Ovary (tissue), 3 donors: ENCODE results near the gene PDCD5.

ENCODE experiments used
- CTCF ChIP-seq, 3 donors: fragments of 450-650 bp in 2 of 3; fragments of 200-600 bp in 1 of 3; IDR thresholded peaks; one replicate each; pipeline versions ENCODE4 v1.5.1 to v1.8.0; 2016 to 2022; ENCODE audit warnings: antibody characterized with exemption in 3 of 3, mild to moderate bottlenecking in 1 of 3
- POLR2A ChIP-seq: fragments of 450-650 bp; IDR thresholded peaks from one replicate; pipeline ENCODE4 v1.6.1; 2017; ENCODE audit warnings: antibody characterized with exemption, mild to moderate bottlenecking, moderate library complexity
- donor health status: DM: no; HTN: no; CAD: no.

GRCh38 chr19:32613008-32613407 lies 32.0 kb downstream of the PDCD5 start:
- no peak for TF ChIP-seq CTCF (IDR thresholded peaks at IDR 0.05)
- no peak for TF ChIP-seq POLR2A
